COLO829 (cell line): ENCODE measurements around the gene ECHDC3.
"Not testable (repeated sequence)": the region's sequence is repeated elsewhere in the genome, so short reads cannot be mapped to it uniquely, and the experiment has no call there.

ENCODE experiments used
- DNase-seq: peaks from one replicate; pipeline ENCODE4 v3.0.0; 2012; ENCODE audit warnings: low spot score

ECHDC3 gene

DNA sequence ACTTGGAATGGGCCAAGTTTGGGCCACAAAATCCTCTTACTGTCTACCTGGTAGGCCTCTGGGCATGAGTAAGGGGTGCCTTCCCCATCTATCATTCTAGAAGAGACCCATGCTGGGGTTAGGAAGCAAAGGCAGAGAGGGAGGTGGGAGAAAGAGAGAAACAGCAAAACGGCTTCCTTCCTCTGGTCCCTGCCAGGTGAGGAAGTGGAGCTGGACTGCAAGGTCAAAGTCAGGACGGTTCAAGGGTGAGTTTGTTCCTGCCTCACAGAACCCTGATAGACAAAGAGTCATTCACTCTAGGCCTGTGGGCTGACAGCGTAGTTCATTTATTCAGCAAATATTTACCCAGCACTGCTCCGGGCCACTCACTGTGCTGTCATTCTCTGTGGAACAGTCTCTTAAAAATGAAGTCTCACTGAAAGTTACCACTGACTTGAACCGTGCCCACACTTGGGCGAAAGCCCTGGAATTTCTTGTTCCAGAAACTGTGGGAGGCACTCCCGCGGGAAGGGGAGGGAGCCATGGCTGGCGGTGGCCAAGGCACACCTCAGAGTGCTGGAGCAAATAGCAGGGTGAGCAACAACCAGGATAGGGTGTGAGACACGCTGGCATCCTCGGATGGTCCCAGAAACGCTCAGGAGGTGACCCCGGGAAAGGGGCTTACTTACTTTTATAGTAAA lies 26.2 kb upstream of the ECHDC3 start:
- DNase-seq, result peak; percentile 4

GRCh38 chr10:11716686-11717085 lies 25.5 kb upstream of the ECHDC3 start:
- no peak for DNase-seq

GRCh38 chr10:11719496-11720259 lies 22.5 kb upstream of the ECHDC3 start:
- DNase-seq, result no peak

DNA sequence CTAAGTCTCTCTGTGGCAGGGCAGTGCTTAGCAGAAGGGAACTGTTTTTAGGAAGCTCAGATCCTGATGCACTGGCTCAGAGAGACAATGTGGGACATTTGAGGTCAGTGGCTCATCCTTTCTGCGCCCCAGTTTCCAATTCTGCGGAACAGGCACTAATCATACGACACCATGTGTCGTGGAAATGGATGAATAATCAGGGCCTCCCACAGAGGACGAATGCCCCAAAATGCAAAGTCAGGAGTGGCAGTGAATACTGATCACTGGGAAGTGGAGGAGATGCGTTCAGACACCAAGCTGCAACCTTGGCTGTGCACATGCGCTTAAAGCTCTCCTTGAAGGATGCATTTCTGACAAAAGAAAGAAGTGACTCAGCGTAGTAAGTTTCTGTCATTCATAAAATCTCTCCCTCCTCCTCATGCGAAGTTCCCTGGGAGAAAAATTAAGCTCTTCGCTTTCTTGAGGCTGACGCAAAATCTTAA lies 21.9 kb upstream of the ECHDC3 start:
- no peak for DNase-seq

DNA sequence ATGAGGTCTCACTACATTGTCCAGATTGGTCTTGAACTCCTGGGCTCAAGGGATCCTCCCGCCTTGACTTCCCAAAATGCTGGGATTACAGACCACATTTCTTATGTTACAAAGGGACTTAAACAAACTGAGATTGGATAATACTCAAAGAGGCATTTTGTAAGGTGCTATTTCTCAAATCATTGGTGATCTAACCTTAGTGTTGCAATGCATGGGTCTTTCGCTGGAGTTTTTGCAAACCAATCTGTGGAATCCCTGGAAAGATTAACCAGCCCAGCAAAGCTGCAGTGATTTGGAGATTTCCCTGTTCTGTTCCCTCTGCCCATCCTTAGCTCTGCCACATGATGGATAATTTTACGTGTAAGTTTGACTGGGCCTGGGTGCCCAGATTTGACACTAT lies 20.4 kb upstream of the ECHDC3 start:
- DNase-seq, result no peak

DNA sequence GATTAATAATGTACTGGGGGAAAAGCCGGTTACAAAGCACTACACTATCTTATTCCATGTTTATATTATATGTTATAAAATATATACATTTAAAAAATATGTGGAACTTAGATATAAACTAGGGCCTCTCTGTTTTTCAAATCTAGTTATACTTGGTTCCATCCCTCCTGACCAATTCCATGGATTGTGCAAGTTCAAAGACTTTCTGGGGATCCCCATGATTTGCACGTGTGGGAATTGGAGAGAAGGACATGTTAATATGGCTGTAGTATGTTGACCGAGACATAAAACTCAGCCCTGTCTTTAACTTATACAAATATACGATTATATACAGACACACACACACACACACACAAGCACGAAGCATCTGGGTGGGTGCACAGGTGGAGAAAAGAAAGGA lies 18.8 kb upstream of the ECHDC3 start:
- no peak for DNase-seq

GRCh38 chr10:11724938-11725776 lies 17.0 kb upstream of the ECHDC3 start:
- peak; percentile 76 for DNase-seq

DNA sequence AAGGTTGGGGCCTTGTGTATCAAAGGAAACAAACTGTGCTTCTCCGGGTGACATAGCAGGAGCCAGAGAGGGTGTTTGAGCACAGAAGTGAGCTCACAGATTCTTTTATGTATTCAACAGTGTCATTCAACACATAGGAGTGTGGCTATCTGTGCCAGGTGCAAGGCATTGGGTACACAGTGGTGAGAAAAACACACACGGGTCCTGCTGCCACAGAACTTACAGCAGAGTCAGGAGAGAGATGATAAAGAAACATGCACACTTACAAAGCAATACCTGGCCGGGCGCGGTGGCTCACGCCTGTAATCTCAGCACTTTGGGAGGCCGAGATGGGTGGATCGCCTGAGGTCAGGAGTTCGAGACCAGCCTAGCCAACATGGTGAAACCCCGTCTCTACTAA lies 16.3 kb upstream of the ECHDC3 start:
- DNase-seq, result no peak

DNA sequence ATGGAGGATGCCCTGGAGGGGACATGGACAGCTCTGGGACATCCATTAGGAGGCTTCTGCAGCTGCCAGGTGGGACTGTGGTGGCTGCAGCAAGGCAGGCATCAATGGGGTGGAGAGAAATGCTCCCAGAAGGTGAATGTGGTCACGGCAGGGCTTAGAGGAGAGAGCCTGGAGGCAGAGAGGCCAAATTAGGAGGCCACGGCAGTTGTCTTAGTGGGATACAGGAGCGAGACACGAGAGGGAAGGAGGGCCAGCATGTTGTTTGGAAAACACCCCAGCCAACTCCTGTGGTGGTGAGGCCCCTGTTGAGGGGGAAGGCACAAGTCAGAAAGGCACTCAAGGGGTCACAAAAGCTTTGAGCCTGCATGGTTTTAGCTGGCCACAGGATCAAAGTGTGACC lies 14.6 kb upstream of the ECHDC3 start:
- DNase-seq, result no peak

DNA sequence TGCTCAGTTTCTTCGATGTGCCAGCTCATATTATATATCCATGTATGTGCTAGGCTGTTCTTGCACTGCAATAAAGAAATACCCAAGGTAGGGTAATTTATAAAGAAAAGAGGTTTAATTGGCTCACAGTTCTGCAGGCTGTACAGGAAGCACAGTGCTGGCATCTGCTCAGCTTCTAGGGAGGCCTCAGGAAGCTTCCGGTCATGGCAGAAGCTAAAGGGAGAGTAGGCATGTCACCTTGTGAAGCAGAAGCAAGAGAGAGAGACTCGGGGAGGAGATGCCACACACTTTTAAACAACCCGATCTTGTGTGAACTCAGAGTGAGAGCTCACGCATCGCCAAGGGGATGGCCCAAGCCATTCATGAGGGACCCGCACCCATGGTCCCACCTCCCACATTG lies 13.8 kb upstream of the ECHDC3 start:
- no peak for DNase-seq

DNA sequence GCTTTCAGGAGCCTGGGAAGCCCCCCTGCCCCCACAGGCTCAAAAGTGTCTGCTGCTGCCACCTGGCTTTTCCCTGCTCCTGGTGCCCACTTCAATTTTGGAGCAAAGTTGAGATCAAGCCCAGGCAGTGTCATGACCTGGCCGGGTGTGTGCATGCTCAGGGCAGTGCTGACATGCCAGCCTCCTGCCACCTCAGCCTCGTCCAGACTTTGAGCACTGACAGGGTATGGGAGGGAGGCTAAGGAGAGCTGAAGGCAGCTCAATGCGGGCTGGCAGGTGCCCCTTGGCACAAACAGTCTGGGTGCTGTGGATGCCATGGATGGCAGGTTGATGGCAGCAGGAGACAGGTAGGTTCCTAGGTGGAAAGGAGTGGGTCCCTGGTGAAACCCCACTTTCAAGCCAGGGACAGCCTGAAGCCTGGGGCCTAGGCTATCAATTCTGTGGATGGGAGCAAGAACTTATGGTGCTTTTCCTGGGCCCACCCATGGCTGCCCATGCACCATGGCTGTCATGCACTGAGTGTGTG lies 12.3 kb upstream of the ECHDC3 start:
- no peak for DNase-seq

DNA sequence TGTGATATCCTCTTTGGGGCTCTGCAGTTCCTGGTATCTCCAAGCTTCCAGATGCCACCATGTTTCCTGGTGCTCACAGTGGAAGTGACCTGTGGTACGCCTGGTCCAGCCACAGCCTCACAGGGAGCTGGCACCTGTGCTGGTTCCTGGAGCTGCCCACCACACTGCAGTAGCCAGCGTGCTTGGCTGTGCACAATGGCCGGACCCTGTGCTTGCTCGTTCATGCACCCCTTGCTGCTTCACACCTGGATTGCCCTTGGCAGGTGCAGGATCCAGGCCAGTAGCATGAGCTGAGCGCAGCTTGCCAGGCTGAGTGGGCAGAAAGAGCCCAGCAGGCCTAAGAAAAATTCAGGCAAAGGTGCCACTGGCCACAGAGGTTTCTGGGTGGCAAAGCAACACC lies 11.4 kb upstream of the ECHDC3 start:
- no peak for DNase-seq

DNA sequence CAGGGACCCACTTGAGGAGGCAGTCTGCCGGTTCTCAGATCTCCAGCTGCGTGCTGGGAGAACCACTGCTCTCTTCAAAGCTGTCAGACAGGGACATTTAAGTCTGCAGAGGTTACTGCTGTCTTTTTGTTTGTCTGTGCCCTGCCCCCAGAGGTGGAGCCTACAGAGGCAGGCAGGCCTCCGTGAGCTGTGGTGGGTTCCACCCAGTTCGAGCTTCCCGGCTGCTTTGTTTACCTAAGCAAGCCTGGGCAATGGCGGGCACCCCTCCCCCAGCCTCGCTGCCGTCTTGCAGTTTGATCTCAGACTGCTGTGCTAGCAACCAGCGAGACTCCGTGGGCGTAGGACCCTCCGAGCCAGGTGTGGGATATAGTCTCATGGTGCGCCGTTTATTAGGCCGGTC lies 5.4 kb upstream of the ECHDC3 start:
- DNase-seq, result not testable (repeated sequence)

DNA sequence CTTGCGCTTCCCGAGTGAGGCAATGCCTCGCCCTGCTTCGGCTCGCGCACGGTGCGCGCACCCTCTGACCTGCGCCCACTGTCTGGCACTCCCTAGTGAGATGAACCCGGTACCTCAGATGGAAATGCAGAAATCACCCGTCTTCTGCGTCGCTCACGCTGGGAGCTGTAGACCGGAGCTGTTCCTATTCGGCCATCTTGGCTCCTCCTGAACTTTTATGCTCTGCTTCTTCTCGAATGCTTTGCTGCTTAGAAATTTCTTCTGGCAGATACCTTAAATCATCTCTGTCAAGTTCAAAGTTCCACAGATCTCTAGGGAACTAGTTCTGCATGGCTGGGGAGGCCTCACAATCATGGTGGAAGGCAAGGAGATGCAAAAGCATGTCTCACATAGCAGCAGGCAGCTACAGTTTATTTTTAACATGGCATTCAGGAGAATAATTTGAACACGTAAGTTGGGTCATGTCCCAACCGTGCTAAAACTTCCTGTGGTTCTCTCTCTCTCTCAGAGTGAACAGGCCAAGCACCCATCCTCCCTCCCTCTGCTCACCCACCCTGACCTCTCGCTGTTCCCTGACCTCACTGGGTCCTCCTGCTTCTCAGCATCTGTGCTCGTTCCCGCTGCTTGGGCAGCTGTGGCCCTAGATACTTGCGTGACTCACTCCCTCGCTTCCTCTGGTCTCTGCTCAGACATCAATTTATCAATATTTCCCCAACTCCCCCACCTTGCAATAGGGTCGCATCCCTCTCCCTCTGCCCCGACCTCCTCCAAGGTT lies 4.7 kb upstream of the ECHDC3 start:
- DNase-seq, result not testable (repeated sequence)

DNA sequence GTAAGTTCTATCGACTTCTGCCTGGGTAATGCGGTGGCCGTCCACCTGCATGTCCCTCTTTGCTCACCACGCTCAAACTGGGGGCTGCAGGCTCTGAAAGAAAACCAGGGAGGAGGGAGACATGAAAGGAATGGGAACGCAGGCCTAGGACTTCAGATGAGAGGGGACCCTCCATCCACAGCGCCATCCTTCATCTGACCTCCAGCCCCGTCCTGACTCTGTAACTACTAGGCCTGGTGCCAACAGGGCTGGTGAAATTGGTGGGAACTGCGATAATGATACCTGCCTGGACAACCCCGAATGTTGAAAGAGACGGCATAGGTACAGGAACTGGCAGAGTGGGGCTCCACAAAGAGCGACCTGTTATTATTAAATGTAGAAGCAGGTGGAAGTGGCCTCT lies 1.3 kb upstream of the ECHDC3 start:
- DNase-seq, result no peak

GRCh38 chr10:11741608-11742007 lies 574 bp upstream of the ECHDC3 start:
- no peak for DNase-seq

DNA sequence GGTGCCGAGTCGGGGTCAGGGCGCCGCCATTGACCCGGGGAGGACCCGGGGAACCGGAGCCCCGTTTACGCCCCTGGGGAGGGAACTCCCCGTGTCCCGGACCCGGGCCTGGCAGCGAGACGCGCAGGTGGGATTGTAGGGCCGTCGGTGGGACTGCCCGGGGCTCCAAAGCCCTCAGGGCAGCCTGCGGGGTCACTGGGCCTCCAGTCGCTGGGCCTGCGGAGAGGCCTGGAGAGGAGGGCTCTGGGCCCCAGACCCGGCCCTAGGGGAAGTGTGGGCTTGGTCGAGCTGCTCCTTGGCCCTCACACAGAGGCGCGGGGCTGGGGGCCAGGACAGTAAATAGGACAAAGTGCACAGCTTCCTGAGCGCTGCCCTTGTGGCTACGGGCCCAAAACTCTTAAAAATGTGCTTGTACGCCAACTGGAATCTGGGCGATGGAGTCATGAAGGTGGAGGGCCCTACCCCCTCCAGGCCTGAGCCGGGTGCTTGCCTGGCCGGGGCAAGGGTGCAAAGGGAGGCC lies 657 bp downstream of the ECHDC3 start:
- no peak for DNase-seq

- DNase-seq, result no peak
Measured at GRCh38 chr10:11743461-11744338, 1.5 kb downstream of the ECHDC3 start.

- no peak for DNase-seq
Measured at GRCh38 chr10:11745045-11745444, 2.9 kb downstream of the ECHDC3 start.

GRCh38 chr10:11746883-11747539 lies 4.8 kb downstream of the ECHDC3 start:
- DNase-seq, result no peak
